Measurements from ENCODE around the gene LRRC56.

DNA sequence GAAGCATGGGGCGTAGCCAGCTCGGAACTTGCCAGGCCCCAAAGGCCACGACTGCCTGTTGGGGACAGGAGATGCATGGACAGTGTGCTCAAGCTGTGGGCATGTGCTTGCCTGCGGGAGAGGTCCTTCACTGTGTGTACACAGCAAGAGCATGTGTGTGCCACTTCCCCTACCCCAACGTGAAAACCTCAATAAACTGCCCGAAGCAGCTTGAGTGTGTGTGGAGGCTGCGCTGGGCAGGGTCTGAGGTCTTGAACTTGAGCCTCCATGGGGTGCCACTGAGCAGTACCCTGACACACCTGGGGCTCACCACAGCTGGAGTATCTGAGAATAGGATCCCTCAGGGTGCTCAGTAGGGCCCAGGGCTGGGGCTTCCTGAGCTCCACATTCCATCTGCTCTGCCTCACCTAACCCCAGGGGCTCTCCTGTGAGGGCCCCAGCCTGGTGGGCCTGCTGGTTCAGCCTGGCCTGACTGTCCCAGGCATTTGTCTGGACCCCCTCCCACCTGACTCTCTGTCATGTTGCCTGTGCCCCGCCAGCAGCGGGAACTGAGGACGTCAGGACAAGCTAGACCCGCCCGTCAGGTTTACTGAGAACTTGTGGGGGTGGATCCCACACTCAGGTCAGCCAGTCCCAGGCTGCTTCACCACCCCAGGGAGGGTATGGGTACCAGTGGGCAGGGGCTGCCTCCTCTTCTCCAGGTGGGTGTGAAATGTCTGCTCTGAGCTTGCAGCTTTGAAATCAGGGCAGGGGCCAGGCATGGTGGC, 26.7 kb downstream of the LRRC56 start:
- no peak for TF ChIP-seq POLR2AphosphoS5 (IDR thresholded peaks at IDR 0.05)
- no peak for TF ChIP-seq CTCF (IDR thresholded peaks at IDR 0.05)

All from suprapubic skin (tissue), 3 donors.